ENCODE data around the gene DAPK2.

Gene DAPK2

GRCh38 chr15:64029633-64030032, 16.7 kb downstream of the DAPK2 start:
- ChIA-PET POLR2A (interaction anchor here (1.0 kb wide), 1 partner anchor 15 kb away, joined by 3 read pairs; no protein-coding TSS in a partner anchor), CTCF (interaction anchor here (0.7 to 4.2 kb wide), 10 partner anchors 10 to 420 kb away, joined by 3 to 24 read pairs (median 4); partner anchors contain the start of gene DAPK2)
- TF ChIP-seq CTCF (IDR thresholded peaks at IDR 0.05; ENCODE audit: control extremely low read depth, extremely low read depth, low read depth, missing control alignments): no peak
- no peak for DNase-seq (ENCODE audit: extremely low spot score)

- no peak for TF ChIP-seq CTCF (IDR thresholded peaks at IDR 0.05; ENCODE audit: control extremely low read depth, extremely low read depth, low read depth, missing control alignments)
- POLR2A ChIA-PET: interaction anchor here (1.0 kb wide), 1 partner anchor 15 kb away, joined by 3 read pairs; no protein-coding TSS in a partner anchor
- DNase-seq (ENCODE audit: extremely low spot score): no peak
- CTCF ChIA-PET: interaction anchor here (1.0 to 4.2 kb wide), 8 partner anchors 10 to 419 kb away, joined by 3 to 24 read pairs (median 4); partner anchors contain the start of gene DAPK2
Measured at GRCh38 chr15:64029110-64029509, 17.2 kb downstream of the DAPK2 start.

GRCh38 chr15:64026591-64026990, 19.7 kb downstream of the DAPK2 start:
- ChIA-PET CTCF (interaction anchor here (0.9 to 3.0 kb wide), 6 partner anchors 13 to 274 kb away, joined by 3 to 21 read pairs (median 4); partner anchors contain the start of gene DAPK2), POLR2A (interaction anchor here (0.6 kb wide), 1 partner anchor 12 kb away, joined by 5 read pairs; no protein-coding TSS in a partner anchor)
- no peak for DNase-seq (ENCODE audit: extremely low spot score)
- no peak for TF ChIP-seq CTCF (IDR thresholded peaks at IDR 0.05; ENCODE audit: control extremely low read depth, extremely low read depth, low read depth, missing control alignments)

DNA sequence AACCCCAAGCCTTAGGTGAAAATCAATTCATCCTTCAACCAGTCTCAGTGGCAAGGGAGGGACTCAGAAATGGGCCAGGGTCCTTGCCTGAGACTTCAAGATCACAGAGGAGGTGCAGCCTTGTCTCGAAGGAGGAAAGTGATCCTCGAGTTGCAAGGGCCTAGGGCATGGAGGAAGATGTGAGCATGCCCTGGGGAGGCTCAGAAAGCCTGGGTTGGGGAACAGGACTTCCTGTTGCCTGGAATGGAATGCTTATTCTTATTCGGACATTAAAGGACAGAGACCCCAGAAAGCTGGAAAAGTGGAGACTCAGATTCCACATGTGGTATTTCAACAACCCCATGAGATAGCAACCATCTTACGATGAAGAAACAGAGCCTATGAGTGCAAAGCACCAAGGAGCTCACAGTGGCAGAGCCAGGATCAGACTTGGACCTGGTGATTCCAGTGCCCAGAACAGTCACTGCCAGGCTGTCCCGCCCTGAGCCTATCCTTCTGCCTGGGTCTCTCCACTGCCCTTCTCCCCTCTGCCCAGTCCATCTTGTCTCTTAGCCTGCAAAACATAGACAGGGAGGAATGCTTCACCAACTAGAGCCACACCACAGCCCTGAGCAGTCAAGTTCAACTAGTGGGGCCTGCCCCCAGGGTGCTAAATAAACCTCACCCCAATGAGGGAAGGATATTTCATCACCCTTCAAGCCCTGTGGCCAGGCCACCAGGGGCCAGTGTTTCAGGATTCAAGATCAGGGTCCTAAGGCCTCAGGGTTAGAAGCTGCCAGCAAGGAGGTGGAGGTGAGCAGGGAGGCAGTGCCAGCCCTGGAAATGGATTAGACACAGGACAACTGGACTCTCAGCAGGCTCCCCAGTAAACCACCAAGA, 21.9 kb downstream of the DAPK2 start:
- no peak for TF ChIP-seq CTCF (IDR thresholded peaks at IDR 0.05; ENCODE audit: control extremely low read depth, extremely low read depth, low read depth, missing control alignments)
- CTCF ChIA-PET: interaction anchor here (1.0 to 3.0 kb wide), 6 partner anchors 13 to 129 kb away, joined by 3 to 21 read pairs (median 4); partner anchors contain the start of gene DAPK2
- DNase-seq (ENCODE audit: extremely low spot score): no peak
- POLR2A ChIA-PET: no interaction called here

DNA sequence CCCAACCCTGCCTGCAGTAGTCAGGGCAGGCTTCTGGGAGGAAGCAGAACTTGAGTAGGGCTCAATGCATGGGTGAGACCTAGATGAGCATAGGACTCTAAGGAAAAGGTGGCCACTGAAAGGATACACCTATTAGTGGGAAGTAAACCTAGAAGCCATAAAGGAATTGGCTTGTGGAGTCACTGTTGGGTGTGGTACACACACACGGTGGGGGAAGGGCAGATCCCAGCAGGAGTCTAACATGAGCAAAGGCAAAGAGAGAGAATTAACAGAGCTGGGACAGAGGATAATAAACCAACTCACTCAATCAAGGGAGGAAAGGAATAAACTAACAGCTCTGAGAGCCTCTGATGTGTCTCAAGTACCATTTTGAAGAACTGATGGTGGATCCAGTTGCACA, 23.1 kb downstream of the DAPK2 start:
- CTCF ChIA-PET: interaction anchor here (1.0 kb wide), 1 partner anchor 79 kb away, joined by 3 read pairs; no protein-coding TSS in a partner anchor
- no peak for TF ChIP-seq CTCF (IDR thresholded peaks at IDR 0.05; ENCODE audit: control extremely low read depth, extremely low read depth, low read depth, missing control alignments)
- POLR2A ChIA-PET: no interaction called here
- DNase-seq (ENCODE audit: extremely low spot score): no peak

DNA sequence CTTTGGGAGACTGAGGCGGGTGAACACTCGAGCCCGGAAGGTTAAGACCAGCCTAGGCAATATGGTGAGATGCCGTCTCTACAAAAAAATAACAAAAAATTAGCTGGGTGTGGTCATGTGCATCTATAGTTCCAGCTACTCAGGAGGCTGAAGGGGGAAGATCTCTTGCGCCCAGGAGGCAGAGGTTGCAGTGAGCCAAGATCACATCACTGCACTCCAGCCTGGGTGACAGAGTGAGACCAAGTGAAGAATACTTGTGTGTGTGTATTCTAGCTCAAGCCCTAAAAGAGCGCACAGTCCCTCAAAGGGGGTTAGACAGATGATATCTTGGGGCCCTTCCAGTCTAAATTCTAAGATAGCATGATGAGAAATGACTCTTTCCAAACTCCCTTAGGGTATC, 23.7 kb downstream of the DAPK2 start:
- ChIA-PET CTCF (interaction anchor here (0.9 to 3.7 kb wide), 3 partner anchors 12 to 26 kb away, joined by 3 to 22 read pairs (median 4); partner anchors contain the start of gene DAPK2), POLR2A (no interaction called here)
- DNase-seq (ENCODE audit: extremely low spot score): no peak
- TF ChIP-seq CTCF (IDR thresholded peaks at IDR 0.05; ENCODE audit: control extremely low read depth, extremely low read depth, low read depth, missing control alignments): no peak

Data from GM10248 (cell line).